IMR-90 (cell line): Measurements from ENCODE around the gene CYSTM1. TPM values are rescaled to one million over a fixed set of nuclear protein-coding genes. Genes with fewer than 3 reads are reported as not detected.

Experiments
- ATAC-seq: fragments of 200-7000 bp; cut with Tn5 transposase; 2 replicates; pipeline ENCODE4 v1.9.1; 2020; ENCODE audit warnings: low read depth, mild to moderate bottlenecking, moderate library complexity
- BruUV-seq: library from RNA; stranded (reverse); fragments of 400-500 nt; replicated peaks from 2 replicates; lab custom pipeline; 2021; lab: Mats Ljungman, UMichigan
- CTCF ChIA-PET: fragments of 300-600 bp; formaldehyde crosslinking; extraction: SDS; loops from one replicate; lab custom pipeline; 2021; ENCODE audit warnings: antibody characterized with exemption; lab: Yijun Ruan, JAX
- POLR2A ChIA-PET: fragments of 300-600 bp; sonication (Branson Sonifier 250); formaldehyde crosslinking; loops from one replicate; lab custom pipeline; 2022; ENCODE audit warnings: antibody characterized with exemption; ENCODE audit not compliant: unreplicated experiment; lab: Charles Lee
- DNase-seq: peaks from one replicate; pipeline ENCODE4 v3.0.0; 2013
- H2AFZ ChIP-seq: replicated peaks from 2 replicates; pipeline ENCODE3; 2013; ENCODE audit warnings: low read length, mild to moderate bottlenecking; ENCODE audit not compliant: poor library complexity
- H2AK5ac ChIP-seq: 2 replicates; pipeline ENCODE4 v1.6.1; 2013; ENCODE audit warnings: low read depth, low read length, inconsistent platforms
- H2AK9ac ChIP-seq: replicated peaks from 2 replicates; pipeline ENCODE3; 2013; ENCODE audit warnings: mild to moderate bottlenecking, low read depth, low read length, moderate library complexity; ENCODE audit not compliant: poor library complexity
- H2BK120ac ChIP-seq: 2 replicates; pipeline ENCODE4 v1.6.1; 2013; ENCODE audit warnings: low read depth, low read length, inconsistent platforms
- H2BK15ac ChIP-seq: 3 replicates; pipeline ENCODE4 v1.6.1; 2013; ENCODE audit warnings: low read depth, low read length, inconsistent platforms
- H2BK20ac ChIP-seq: 2 replicates; pipeline ENCODE4 v1.6.1; 2013; ENCODE audit warnings: low read depth, mild to moderate bottlenecking, inconsistent platforms, low read length, moderate library complexity
- H2BK5ac ChIP-seq: 2 replicates; pipeline ENCODE4 v1.6.1; 2013; ENCODE audit warnings: mild to moderate bottlenecking, low read depth, low read length, inconsistent platforms; ENCODE audit not compliant: poor library complexity, severe bottlenecking
- H3K14ac ChIP-seq: replicated peaks from 2 replicates; pipeline ENCODE4 v1.6.1; 2013; ENCODE audit warnings: low read depth, low read length, inconsistent platforms
- H3K18ac ChIP-seq: 2 replicates; pipeline ENCODE4 v1.6.1; 2013; ENCODE audit warnings: low read depth, low read length, control low read depth
- H3K23ac ChIP-seq: 2 replicates; pipeline ENCODE4 v1.6.1; 2013; ENCODE audit warnings: low read depth, low read length, inconsistent platforms
- H3K27ac ChIP-seq: 2 replicates; pipeline ENCODE4 v1.5.1; 2013; ENCODE audit warnings: mild to moderate bottlenecking, control low read depth, low read length; ENCODE audit not compliant: insufficient read depth
- H3K27me3 ChIP-seq: 2 replicates; pipeline ENCODE4 v1.6.1; 2013; ENCODE audit warnings: low read length; ENCODE audit not compliant: control insufficient read depth, insufficient read depth
- H3K36me3 ChIP-seq: 2 replicates; pipeline ENCODE4 v1.6.1; 2013; ENCODE audit warnings: low read length, mixed read lengths; ENCODE audit not compliant: control insufficient read depth, insufficient read depth
- H3K4ac ChIP-seq: 2 replicates; pipeline ENCODE4 v1.6.1; 2013; ENCODE audit warnings: low read depth, low read length, inconsistent platforms
- H3K4me1 ChIP-seq: 2 replicates; pipeline ENCODE4 v1.6.1; 2013; ENCODE audit warnings: low read length, mixed read lengths; ENCODE audit not compliant: control insufficient read depth, insufficient read depth
- H3K4me2 ChIP-seq: 2 replicates; pipeline ENCODE4 v1.6.1; 2013; ENCODE audit warnings: low read depth, mild to moderate bottlenecking, control low read depth, low read length, moderate library complexity
- H3K4me3 ChIP-seq: 2 replicates; pipeline ENCODE4 v1.5.1; 2013; ENCODE audit warnings: low read depth, mild to moderate bottlenecking, control low read depth, low read length, moderate library complexity; ENCODE audit not compliant: insufficient read depth
- H3K56ac ChIP-seq: 2 replicates; pipeline ENCODE4 v1.6.1; 2013; ENCODE audit warnings: low read length, inconsistent platforms; ENCODE audit not compliant: insufficient read depth; ENCODE audit errors: extremely low read depth
- H3K79me1 ChIP-seq, 2 experiments: 2 replicates each; pipeline ENCODE4 v1.6.1; 2013; ENCODE audit warnings: low read length in 2 of 2, inconsistent platforms in 1 of 2, low read depth in 1 of 2
- H3K9ac ChIP-seq: 2 replicates; pipeline ENCODE4 v1.6.1; 2013; ENCODE audit warnings: low read depth, low read length, control low read depth
- H3K9me1 ChIP-seq: 2 replicates; pipeline ENCODE4 v1.6.1; 2013; ENCODE audit warnings: low read length, inconsistent platforms; ENCODE audit not compliant: insufficient read depth
- H3K9me3 ChIP-seq: 2 replicates; pipeline ENCODE4 v1.6.1; 2013; ENCODE audit warnings: low read length; ENCODE audit not compliant: control insufficient read depth, insufficient read depth
- H4K20me1 ChIP-seq: 2 replicates; pipeline ENCODE4 v1.6.1; 2013; ENCODE audit warnings: low read length, inconsistent platforms; ENCODE audit not compliant: insufficient read depth
- H4K5ac ChIP-seq: 2 replicates; pipeline ENCODE4 v1.6.1; 2013; ENCODE audit warnings: mild to moderate bottlenecking, low read depth, low read length, control low read depth
- H4K8ac ChIP-seq, 2 experiments: 2 replicates each; pipeline ENCODE4 v1.6.1; 2013; ENCODE audit warnings: low read depth in 2 of 2, low read length in 2 of 2, control low read depth in 1 of 2, inconsistent platforms in 1 of 2
- H4K91ac ChIP-seq: 2 replicates; pipeline ENCODE4 v1.6.1; 2013; ENCODE audit warnings: low read depth, low read length, inconsistent platforms; ENCODE audit not compliant: insufficient read depth
- BHLHE40 ChIP-seq: fragments of 150-350 bp; IDR thresholded peaks from 2 replicates; pipeline ENCODE4 v1.6.1; 2016; ENCODE audit warnings: mild to moderate bottlenecking, low read depth, low read length
- CEBPB ChIP-seq: IDR thresholded peaks from 2 replicates; pipeline ENCODE4 v1.6.1; 2012; ENCODE audit warnings: low read depth, low read length, improper control_type of control experiment
- CHD1 ChIP-seq: IDR thresholded peaks from 2 replicates; pipeline ENCODE4 v1.6.1; 2012; ENCODE audit warnings: low read depth, low read length, improper control_type of control experiment
- FOS ChIP-seq: fragments of 150-350 bp; IDR thresholded peaks from 2 replicates; pipeline ENCODE4 v1.6.1; 2016; ENCODE audit warnings: low read depth, low read length
- MAFK ChIP-seq: IDR thresholded peaks from 2 replicates; pipeline ENCODE4 v1.6.1; 2012; ENCODE audit warnings: low read depth, low read length, improper control_type of control experiment
- NFE2L2 ChIP-seq: fragments of 150-350 bp; IDR thresholded peaks from 2 replicates; pipeline ENCODE4 v1.6.1; 2016; ENCODE audit warnings: low read depth, mild to moderate bottlenecking, low read length
- RAD21 ChIP-seq: IDR thresholded peaks from 2 replicates; pipeline ENCODE4 v1.6.1; 2012; ENCODE audit warnings: low read length, improper control_type of control experiment
- RCOR1 ChIP-seq: IDR thresholded peaks from 2 replicates; pipeline ENCODE4 v1.6.1; 2012; ENCODE audit warnings: mild to moderate bottlenecking, low read length, improper control_type of control experiment; ENCODE audit not compliant: insufficient replicate concordance
- SMC3 ChIP-seq: fragments of 150-350 bp; IDR thresholded peaks from 2 replicates; pipeline ENCODE4 v1.6.1; 2016; ENCODE audit warnings: low read depth, mild to moderate bottlenecking, antibody characterized with exemption, low read length, moderate library complexity
- WGBS, 2 experiments: methylation state at CpG; one replicate each; pipeline versions ENCODE4 v1.1.5 to v1.1.7; 2013; ENCODE audit warnings: missing lambda C conversion rate in 2 of 2; ENCODE audit not compliant: insufficient read length in 1 of 2; ENCODE audit errors: extremely low coverage in 2 of 2; 5-methylcytosine and 5-hydroxymethylcytosine counted together
- dilution Hi-C: fragments of 300-500 bp; cut with HindIII; formaldehyde crosslinking; loops from one replicate; pipeline ENCODE4 v1.14.3; 2018; ENCODE audit warnings: low sequenced_read_pairs; ENCODE audit not compliant: unreplicated experiment
- in situ Hi-C: fragments of 300-500 bp; cut with MboI; formaldehyde crosslinking; loops from 3 replicates; pipeline ENCODE4 v1.14.3; 2019; ENCODE audit warnings: low sequenced_read_pairs, inconsistent platforms, mixed read lengths
- intact Hi-C: fragments of 100-400 bp; cut with micrococcal nuclease; formaldehyde crosslinking; loops from 2 replicates; pipeline ENCODE4 v1.10.0; 2022
- polyA plus RNA-seq, 3 experiments: library from polyadenylated mRNA; depleted of rRNA; stranded (reverse); fragments of >200 nt; gene quantifications; 2 replicates each; pipeline ENCODE4 v1.2.3, GENCODE V29; 2012; ENCODE audit warnings: low replicate concordance in 1 of 3
- total RNA-seq: library from RNA; depleted of rRNA; stranded (reverse); fragments of >200 nt; gene quantifications from 2 replicates; pipeline ENCODE4 v1.2.3, GENCODE V29; 2012
- TF ChIP-seq, protein P1 (sequence below): fragments of 150-350 bp; IDR thresholded peaks from 2 replicates; pipeline ENCODE4 v1.6.1; 2016; ENCODE audit warnings: low read depth, mild to moderate bottlenecking, low read length, moderate library complexity, borderline replicate concordance
- TF ChIP-seq, protein P2 (sequence below): conservative IDR thresholded peaks from 2 replicates; pipeline ENCODE4 v1.5.1; 2012; ENCODE audit warnings: mild to moderate bottlenecking, low read depth, low read length, improper control_type of control experiment

Gene CYSTM1
- total and polyA plus RNA-seq, 2 of the 4 experiments (the other 2 are of a cell fraction), result 7.3 to 15.0 TPM

DNA sequence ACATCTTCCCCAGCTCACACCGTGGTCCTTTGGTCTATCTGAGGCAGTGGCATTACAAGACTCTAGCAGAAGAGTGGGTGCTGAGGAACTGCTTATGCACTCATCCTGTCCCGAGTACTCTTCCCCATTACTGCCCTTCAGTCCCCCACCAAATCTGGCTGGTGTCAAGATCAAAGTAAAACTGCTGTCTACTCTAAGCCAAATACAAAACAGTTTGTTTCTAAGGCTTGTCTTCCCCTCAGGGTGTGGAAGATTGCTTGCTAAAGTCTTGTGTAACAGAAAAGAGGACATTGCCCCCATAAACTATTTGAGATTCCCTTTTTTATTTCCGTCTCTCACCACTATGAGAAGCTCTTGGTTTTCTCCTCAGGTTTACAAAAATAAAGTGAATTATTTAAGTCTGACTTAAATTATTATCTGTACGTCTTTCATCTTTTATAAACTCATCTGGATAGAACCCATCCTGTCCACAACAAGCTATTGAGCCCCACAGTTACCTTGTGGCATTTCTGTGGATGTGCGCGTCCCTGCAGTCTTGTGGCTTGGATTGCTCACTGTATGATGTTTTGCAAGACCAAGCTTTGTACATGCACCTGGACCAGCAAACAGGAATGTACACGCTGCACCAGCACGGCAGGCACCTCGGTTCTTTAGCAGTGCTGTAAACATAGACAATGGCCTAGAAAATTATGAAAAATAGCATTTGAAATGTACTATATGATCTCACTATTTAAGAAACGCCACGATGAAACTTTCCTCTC is 61.0 kb downstream of the CYSTM1 start:
- Histone ChIP-seq H3K4me2 (no peak overlapping the region), H3K27me3 (no peaks in the 10 kb centered on the region), H2BK20ac (no peak overlapping the region), H3K56ac (no peak overlapping the region), H3K4me1 (peaks cover 6% of the 10 kb centered on the region), H4K8ac (no peak overlapping the region), H3K4me3 (no peak overlapping the region), H2AFZ (no peak overlapping the region), H3K27ac (no peak overlapping the region), H4K91ac (no peak overlapping the region), H3K9me3 (no peaks in the 10 kb centered on the region), H2BK120ac (no peak overlapping the region), H3K36me3 (no peaks in the 10 kb centered on the region), H3K4ac (no peak overlapping the region), H3K14ac (0 out of 2 replicates have a peak overlapping the region, but pooled peaks have one; percentile 20), H2BK5ac (no peak overlapping the region), H4K5ac (no peak overlapping the region), H2AK5ac (no peak overlapping the region), H3K9me1 (0 out of 2 replicates have a peak, but pooled peaks cover 2% of the 10 kb centered on the region), H3K79me1 (peaks cover 0 to 3% of the 10 kb centered on the region in 2 experiments; a peak in 1 of 4 replicates), H2BK15ac (no peak overlapping the region), H2AK9ac (no peak overlapping the region), H3K9ac (no peak overlapping the region), H4K20me1 (no peaks in the 10 kb centered on the region; the same call in none of the 2 replicates), H3K23ac (no peak overlapping the region), H3K18ac (no peak overlapping the region)
- TF ChIP-seq NFE2L2, result no peak
- no peak for TF ChIP-seq RCOR1
- TF ChIP-seq RAD21, result no peak
- no peak for TF ChIP-seq FOS
- TF ChIP-seq BHLHE40, result no peak
- no peak for TF ChIP-seq CHD1
- TF ChIP-seq, protein P1, sequence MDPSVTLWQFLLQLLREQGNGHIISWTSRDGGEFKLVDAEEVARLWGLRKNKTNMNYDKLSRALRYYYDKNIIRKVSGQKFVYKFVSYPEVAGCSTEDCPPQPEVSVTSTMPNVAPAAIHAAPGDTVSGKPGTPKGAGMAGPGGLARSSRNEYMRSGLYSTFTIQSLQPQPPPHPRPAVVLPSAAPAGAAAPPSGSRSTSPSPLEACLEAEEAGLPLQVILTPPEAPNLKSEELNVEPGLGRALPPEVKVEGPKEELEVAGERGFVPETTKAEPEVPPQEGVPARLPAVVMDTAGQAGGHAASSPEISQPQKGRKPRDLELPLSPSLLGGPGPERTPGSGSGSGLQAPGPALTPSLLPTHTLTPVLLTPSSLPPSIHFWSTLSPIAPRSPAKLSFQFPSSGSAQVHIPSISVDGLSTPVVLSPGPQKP, result no peak
- TF ChIP-seq, protein P2, sequence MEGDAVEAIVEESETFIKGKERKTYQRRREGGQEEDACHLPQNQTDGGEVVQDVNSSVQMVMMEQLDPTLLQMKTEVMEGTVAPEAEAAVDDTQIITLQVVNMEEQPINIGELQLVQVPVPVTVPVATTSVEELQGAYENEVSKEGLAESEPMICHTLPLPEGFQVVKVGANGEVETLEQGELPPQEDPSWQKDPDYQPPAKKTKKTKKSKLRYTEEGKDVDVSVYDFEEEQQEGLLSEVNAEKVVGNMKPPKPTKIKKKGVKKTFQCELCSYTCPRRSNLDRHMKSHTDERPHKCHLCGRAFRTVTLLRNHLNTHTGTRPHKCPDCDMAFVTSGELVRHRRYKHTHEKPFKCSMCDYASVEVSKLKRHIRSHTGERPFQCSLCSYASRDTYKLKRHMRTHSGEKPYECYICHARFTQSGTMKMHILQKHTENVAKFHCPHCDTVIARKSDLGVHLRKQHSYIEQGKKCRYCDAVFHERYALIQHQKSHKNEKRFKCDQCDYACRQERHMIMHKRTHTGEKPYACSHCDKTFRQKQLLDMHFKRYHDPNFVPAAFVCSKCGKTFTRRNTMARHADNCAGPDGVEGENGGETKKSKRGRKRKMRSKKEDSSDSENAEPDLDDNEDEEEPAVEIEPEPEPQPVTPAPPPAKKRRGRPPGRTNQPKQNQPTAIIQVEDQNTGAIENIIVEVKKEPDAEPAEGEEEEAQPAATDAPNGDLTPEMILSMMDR, result no peak
- no peak for TF ChIP-seq MAFK
- no peak for TF ChIP-seq CEBPB
- TF ChIP-seq SMC3, result no peak
- in situ Hi-C loops, result no loop called here
- dilution Hi-C loops, result no loop called here
- intact Hi-C loops, result no loop called here
- WGBS, 2 experiments, result 100% methylated on average over 1 of the region's 11 CpGs; no CpG with 5 or more reads in 1 of the 2 experiments
- DNase-seq, result no peak
- ATAC-seq, result no peak
- no TSS peak for BruUV-seq
- CTCF ChIA-PET, result interaction anchor here (0.9 to 1.2 kb wide), 3 partner anchors 8 to 118 kb away, joined by 3 to 4 read pairs (median 3); no protein-coding TSS in a partner anchor
- POLR2A ChIA-PET, result interaction anchor here (0.6 kb wide), 1 partner anchor 445 kb away, joined by 13 read pairs; no protein-coding TSS in a partner anchor
